Occipital lobe (tissue), 2 donors: ENCODE results near the gene TOM1L2. TPM values are rescaled to one million over a fixed set of nuclear protein-coding genes. Genes with fewer than 3 reads are reported as not detected.
"Not testable (repeated sequence)": the region's sequence is repeated elsewhere in the genome, so short reads cannot be mapped to it uniquely, and the experiment has no call there.

Source experiments
- DNase-seq: peaks from one replicate; lab custom pipeline; 2025; lab: John Stamatoyannopoulos, UW
- total RNA-seq: library from RNA; depleted of rRNA; stranded (reverse); fragments of >200 nt; gene quantifications from one replicate; pipeline ENCODE4 v1.2.3, GENCODE V29; 2014

TOM1L2 gene
- total RNA-seq, 1 donor from 2014 or later, result 17.8 TPM

DNA sequence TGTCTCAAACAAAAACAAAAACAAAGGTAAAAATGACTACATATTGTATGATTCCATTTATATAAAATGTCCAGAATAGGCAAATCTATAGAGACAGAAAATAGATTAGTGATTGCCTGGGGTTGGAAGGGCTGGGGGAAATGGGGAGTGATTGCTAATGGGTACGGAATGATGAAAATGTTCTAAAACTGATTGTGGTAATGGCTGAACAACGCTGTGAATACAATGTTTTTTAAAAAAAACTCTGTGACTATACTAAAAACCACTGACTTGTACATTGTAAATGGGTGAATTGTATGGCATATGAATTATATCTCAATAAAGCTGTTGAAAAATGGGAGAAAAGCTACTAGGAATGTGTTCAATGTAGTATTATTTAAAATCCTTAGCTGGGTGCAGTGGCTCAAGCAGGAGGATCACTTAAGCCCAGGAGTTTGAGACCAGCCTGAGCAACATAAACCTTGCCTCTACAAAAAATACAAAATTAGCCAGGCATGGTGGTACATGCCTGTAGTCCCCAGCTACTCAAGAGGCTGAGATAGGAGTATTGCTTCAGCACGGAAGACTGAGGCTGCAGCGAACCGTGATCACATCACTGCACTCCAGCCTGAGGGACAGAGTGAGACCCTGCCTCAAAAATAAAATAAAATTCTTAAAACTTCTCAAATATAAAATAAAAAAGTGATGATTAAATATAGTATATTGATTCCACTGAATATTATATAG lies 47.9 kb downstream of the TOM1L2 start:
- no peak for DNase-seq

DNA sequence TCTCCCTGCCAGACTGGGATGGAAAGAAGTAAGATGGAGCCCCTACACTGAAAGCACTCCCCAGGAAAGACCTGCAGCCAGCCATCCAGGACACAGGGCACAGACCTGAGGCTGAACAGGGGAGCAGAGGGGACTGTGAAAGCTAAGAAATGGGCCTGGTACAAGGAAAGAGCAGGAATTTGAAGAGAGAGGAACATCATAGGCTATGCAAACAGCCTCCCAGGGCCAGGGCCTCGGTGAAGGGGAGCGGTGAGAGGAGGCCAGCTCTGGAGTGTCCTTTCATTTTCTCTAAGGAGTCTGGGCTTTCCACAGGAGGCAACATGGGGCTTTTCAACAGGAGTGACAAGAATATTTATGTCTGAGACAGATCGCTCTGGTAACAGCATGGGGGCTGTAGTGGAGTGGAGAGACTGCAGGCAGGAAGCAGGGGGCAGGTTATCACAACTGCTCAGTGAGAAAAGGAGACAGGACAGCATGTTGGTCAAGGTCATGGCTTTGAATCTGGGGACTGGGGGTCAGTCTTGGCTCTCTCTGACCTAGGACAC lies 50.1 kb downstream of the TOM1L2 start:
- no peak for DNase-seq

DNA sequence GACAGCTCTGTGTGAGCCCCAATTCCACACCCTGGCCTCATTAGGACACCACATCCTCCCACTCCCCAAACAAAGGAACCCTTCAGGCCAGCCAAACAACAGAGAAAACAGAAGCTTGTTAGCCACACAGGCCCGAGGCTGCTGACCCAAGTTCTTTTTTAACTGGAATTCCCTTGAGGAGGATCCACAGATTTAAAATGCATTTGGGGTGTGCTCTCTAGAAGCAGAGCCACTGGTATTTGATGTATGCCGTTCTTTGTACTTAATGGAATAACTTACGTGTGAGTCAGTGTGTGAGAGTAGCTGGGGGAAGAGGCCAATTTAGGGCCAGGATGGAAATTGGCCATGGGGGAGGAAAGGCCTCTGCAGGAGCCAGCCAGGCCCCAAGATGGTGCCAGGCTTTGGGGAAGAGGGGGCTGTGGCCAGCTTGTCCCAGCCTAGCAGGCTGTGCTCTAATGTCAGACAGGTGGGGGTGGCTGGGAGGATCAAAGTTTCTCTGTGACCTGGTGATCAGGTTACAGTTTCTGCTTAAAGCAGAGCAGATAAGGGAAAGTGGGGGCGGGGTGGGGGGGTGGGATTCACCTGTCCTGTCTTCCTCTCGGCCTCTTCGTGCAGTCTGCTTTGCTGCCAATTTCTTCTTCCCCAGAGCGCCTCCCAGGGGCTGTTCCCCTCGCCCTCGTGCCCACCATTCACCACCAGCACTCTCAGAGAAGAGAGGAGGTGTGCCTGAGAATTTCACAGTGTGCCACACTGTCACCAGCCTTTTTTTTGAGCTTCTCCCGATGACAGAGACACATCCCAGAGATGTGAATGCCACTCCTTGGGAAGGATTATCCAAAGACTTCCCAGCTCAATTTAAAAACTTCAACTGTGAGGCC lies 50.8 kb downstream of the TOM1L2 start:
- DNase-seq, result peak; percentile 41

DNA sequence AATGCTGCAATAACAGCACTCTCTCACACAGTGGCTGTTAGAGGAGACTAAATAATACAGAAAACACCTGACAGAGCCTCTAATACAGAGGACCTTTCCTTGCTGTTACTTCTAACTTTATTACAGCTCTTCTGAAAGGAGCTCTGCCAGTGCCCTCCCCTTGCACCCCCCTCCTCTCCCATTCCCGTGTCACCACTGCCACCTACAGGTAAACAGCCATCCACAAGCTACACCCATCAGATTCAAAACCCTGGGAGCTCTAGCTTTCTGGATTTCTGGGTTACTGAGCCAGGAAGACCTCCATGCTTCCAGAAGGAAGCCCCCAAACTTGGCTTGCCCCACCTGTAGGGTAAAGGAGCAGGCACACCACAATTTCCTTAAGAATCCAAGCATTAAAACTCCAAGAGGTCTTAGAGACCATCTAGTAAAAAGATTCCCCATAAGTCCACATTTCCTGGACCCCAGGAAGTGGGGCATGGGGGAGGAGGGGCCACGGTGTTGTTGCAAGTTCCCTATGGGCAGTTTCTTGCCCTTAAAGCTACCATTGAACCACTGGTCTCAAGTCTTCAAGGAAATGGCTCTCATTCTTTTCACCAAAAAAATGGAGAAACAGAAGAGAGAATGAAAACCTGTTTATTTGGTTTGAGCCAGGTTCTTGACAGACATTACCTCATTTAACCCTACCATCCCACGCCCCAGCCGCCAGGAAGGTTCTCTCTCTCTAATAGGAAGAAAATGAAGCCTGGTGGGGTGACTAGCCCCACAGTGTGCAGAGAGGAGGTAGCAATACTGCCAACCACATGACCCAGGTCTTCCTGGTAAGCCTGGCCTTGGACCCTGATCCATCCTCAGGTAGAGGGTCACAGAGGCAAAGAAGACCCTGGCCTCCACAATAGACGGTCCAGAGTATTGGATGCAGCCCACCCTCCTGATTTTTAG lies 52.8 kb downstream of the TOM1L2 start:
- peak; percentile 61 for DNase-seq

DNA sequence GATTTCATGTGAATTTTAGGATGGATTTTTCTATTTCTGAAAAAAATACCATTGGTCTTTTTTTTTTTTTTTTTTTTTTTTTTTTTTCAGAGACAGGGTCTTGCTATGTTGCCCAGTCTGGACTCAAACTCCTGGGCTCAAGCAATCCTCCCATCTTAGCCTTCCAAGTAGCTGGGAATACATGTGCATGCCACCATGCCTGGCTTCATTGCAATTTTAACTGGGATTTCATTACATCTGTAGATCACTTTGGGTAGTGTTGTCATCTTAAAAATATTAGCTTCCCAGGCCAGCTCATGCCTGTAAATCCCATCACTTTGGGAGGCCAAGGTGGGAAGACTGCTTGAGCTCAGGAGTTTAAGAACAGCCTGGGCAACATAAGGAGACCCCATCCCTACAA lies 54.8 kb downstream of the TOM1L2 start:
- no peak for DNase-seq

DNA sequence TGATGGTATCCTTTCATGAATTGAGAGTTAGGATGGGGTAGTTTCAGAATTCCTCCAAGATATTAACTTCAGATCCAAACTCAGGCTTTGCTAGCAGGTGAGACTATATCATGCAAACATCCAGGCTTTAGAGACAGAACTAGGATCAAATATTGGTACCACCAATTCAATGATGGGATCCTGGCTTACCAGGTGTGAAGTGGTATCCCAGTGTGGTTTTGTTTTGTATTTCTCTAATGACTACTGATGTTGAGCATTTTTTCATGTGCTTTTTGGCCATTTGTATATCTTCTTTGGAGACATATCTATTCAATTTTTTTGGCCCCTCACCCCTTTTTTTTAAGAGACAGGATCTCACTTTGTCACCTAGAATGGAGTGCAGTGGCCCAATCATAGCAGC lies 57.0 kb downstream of the TOM1L2 start:
- DNase-seq, result no peak

DNA sequence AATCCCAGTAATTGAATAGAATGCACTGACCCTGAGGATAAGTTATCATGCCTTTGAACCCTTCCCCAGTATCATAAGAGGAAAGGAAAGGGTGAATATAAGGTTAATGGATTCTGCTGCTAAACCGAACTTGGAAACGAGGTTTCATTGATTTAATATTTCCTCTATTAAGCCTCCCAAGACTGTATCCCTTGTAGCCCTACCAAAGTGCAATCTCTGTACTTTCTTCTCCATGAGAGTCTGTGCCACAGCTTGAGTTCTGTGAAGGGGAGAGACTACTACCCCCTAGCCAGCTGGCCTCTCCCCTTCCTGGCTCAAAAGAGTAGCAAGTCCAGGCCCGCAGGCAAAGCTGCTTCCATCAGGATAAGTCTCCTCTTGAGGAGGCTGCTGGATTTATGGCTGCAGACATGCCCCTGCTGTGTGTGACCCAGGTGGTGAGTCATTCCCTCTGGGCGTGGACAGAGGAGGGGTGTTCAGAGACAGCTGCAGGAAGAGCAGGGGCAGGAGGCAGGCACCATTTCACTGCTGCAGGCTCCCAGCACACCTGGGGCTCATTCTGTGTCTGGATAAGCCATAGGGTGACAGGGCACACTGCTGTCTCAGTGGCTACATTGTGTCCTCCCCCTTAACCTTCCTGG lies 58.4 kb downstream of the TOM1L2 start:
- peak; percentile 33 for DNase-seq

DNA sequence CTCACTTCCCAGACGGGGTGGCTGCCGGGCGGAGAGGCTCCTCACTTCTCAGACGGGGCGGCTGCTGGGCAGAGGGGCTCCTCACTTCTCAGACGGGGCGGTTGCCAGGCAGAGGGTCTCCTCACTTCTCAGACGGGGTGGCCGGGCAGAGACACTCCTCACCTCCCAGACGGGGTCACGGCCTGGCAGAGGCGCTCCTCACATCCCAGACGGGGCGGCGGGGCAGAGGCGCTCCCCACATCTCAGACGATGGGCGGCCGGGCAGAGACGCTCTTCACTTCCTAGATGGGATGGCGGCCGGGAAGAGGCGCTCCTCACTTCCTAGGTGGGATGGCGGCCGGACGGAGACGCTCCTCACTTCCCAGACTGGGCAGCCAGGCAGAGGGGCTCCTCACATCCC lies 59.9 kb downstream of the TOM1L2 start:
- not testable (repeated sequence) for DNase-seq

DNA sequence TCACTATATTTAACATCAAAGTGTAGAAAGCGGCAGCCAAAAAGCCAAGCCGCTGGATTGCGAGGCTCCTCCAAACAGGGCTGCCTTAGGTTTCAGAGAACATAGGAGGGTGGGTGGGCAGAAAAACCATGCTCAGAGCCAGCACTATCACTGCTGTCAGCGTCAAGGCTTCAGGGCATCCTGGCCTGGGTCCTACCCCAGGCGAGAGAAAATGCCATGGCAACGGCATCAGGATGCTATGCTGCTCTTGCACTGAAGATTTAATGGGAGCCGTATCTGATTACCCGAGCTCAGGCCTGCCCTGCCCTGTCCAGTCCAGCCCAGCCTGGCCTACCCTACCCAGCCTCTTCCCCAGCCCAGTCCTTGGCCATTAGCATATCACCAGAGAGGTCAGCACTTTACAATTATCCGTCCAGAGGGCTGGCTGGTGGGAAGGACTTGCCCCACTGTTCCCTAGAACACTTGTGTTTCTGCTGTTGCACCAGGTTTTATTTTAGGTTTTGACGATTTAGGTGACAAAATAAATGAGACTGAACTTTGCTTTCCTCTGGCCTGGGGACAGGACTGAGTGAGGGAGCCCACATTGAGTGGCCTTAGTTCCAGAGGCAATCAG lies 61.1 kb downstream of the TOM1L2 start:
- DNase-seq, result peak; percentile 24

DNA sequence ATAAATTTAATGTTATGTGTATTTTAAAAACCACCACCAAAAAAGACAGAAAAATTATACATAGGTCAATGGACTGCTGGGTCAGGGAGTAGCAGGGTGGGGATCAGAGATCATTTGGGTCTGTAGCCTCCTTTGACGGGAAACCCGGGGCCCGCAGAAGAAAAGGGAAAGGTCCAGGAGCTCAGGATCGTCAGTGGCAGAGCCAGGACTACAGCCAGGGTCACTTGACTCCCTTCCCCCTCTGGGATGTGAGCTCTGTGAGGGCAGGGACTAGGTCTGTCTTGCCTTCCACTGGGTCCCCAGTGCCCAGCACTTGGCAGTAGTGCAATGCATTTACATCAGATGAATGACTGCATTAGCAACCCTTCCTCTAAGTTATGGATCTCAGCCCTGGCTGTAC lies 62.1 kb downstream of the TOM1L2 start:
- no peak for DNase-seq

DNA sequence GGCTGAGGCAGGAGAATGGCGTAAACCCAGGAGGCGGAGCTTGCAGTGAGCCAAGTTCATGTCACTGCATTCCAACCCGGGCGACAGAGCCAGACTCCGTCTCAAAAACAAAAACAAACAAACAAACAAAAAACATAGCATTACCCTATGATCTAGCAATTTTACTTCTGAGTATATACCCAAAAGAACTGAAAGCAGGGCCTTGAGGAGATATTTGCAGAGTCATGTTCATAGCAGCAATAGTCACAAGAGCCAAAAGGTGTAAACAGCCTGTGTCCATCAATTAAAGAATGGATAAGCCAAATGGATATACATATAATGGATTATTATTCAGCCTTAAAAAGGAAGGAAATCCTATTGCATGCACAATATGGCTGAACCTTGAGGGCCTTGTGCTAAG lies 63.1 kb downstream of the TOM1L2 start:
- DNase-seq, result no peak

DNA sequence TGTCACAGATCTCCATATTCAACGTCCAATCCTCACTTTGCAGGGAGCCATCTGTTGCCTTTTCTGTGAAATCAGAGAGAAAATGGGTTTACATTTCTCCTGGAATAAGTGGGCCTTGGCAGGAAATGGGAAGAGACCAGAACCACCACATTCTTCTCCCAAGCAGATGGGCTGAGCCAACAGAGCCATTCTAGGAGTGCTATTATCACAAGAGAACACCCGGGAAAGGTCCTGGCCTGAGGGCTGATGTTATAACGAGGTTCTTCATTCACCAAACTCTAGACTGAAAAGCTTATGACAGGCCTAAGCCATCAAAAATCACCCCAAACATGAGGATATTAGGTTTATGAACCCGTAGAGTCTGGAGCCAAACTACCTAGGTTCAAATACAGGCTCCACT lies 64.7 kb downstream of the TOM1L2 start:
- DNase-seq, result no peak

DNA sequence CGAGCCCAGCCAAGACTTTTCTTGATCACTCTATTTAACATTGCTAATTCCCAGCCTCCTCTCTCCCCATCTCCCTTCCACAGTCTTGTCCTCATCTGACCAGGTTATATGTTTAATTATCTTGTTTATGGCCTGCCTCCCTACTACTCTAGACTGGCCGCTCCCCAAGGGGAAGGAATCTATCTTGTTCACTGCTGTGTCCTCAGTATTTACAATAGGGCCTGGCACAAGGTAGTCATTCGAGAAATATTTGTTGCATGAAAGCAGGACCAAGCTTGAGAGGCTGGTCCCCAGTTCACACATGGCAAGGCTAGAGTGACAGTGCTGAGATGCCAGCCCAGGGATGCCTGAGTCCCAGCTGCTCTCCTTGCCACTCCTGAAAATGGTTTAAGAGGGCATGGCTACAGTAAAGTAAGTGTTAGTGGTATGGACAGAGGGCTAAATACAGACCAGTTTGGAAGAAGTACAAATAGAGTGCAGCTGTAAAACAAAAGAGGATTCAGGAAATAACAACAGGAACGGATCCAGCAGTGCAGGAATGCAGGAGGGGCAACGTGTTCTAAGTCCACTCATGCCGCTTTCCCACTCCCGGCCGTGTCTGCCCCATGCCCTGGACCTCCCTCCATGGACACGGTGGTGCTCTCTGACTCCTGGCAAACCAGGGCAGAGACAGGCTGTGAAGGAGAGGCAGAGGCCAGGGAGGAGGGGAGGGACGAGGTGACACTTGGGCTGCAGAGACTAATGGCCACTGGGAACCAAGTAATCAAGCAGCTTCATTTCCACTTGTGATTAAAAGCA lies 65.6 kb downstream of the TOM1L2 start:
- DNase-seq, result no peak

DNA sequence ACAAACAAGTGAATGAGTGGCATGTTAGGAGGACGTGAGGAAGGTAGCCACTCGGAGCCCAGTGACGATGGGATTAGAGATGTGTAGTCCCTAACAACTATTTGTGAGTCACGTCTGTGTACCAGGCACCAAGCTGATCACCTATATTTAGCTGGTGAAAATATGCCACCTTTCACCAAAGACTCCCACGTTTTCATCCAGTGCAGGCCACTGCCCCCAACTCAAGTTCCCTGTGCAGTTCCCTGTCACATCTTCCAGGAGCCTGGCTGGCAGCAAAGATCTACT lies 67.2 kb downstream of the TOM1L2 start:
- no peak for DNase-seq

DNA sequence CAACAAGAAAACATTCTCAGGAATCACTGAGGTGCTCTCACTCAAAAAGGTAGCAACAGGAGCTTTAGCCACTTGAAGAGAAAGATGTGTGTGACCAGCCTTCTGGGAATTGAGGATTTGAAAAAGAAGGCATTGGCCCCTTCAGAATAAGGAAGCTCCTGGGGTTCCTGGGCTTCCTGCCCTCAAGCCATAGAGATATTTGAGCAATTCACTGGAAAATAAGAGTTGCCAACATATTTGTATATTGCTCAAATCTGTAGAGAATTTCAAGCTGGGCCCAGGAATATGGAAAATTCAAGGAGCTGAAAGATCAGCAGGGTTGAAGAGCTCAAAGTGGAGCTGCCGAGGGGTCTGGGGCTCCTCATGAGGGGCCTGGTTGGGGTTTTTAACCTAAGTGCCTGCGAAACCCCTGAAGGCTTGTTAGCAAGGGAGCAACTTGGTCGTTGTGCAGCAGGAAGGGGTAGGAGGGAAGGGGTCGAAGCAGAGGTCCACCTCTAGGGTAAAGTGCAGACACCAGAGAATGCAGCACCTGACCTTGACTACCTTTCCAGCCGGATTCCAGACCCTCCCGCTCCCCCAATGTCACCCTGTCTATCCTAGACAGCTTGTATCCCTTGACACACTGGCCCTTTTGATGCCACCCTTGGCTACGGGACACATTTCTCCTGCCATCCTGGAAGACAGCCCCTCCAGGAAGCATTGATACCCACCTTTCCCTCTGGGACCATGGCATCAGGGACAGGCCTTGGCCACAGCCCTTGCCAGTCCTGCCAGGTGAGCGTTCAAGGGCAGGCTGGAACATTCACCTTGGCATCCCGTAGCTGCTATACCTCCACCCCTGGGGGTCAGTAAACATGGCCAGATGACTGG lies 67.8 kb downstream of the TOM1L2 start:
- DNase-seq, result no peak

DNA sequence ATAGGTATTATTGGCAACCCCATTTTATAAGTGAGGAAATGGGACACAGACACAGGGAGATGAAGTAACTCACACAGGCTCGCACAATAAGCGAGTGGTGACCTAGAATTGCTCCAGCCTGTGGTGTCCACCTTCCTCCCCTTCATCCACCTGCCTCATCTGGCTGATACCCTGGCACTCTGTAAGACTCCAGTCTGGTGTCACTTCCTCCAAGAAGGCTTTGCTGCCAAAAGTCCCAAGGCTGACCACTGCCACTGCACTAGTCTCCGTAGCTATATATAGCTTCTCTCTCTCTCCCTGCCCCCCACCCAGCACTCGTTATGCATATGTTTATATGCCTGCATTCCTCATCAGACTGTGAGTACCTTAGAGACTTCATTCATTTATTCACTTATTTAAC lies 69.3 kb downstream of the TOM1L2 start:
- DNase-seq, result no peak

DNA sequence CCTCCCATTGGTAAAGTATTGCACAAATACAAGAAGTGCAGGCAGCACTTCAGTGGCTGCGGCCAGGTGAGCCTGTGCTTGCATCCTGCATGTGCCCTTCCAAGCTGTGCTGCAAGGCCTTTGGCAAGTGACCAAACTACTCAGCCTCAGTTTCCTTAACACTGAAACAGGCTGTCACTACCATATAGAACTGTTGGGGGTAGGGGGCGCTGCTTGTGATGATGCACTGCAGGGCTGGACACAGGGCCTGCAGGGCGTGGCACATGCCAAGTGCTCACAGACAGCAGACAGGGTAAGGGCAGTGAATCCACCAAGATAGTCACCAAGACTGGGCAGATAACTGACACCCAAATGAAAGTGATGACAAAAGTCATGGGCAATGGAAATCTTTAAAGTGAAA lies 69.8 kb downstream of the TOM1L2 start:
- no peak for DNase-seq

DNA sequence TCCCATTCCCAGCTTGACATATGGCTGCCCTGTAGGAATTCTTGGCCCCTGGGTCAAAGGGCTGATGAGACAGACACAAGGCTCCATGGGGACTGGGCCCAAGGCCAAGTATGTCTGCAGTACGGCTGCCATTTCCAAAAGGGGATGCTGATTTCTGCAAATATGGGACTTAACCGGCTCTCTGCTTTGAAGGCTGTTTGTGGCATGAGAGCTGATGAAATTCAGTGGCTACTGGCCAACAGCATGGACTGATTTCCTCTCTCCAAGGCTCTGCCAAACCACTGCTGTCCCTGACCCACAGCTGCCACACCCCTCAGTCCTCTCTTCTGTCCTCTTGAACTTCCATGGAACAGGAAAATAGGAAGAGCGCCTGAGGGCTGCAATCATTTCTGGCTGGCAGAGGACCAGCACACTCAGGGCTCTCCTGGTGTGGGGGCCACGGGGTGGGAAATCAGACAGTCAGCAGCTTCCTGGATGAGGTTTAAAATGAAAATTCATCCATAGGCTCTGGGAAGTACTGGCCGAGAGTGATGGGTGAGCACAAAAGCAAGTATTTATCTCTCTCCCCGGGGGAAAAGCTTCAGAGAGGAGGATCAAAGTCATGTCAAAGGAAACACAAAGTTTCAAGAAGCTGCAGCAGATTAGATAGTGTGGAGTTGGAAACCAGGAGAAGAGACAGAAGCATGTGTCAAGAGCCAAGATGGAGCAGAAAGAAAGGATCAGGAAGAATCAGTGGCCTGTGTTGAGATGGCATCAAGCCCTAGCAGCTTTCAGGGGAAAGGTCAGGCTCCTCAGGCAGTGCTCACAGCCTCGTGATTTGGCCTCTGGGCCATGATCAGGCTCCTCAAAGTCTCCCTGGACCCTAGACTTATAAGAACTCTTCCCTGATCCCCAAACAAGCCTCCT lies 71.3 kb downstream of the TOM1L2 start:
- DNase-seq, result peak; percentile 38
